ENCODE results near the gene NTRK1. TPM values are rescaled to one million over a fixed set of nuclear protein-coding genes. Genes with fewer than 3 reads are reported as not detected.

Gene NTRK1
- polyA plus RNA-seq, 1 experiment: 0.02 TPM

- Histone ChIP-seq H3K4me3 (ENCODE audit: low read depth, low read length) (no peak overlapping the region), H3K27me3 (ENCODE audit: control insufficient read depth, insufficient read depth, low read length) (no peaks in the 10 kb centered on the region), H3K36me3 (ENCODE audit: control insufficient read depth, insufficient read depth, low read length) (peaks cover 48% of the 10 kb centered on the region)
- TF ChIP-seq CTCF (IDR thresholded peaks at IDR 0.05; ENCODE audit: insufficient read depth, low read depth, low read length): no peak
- CTCF ChIA-PET: no interaction called here
- no peak for DNase-seq (ENCODE audit: low read depth)
- POLR2A ChIA-PET: no interaction called here
Observed at GRCh38 chr1:156905651-156906050, 45.0 kb downstream of the NTRK1 start.

GRCh38 chr1:156906206-156906906 lies 45.7 kb downstream of the NTRK1 start:
- no peak for TF ChIP-seq CTCF (IDR thresholded peaks at IDR 0.05; ENCODE audit: insufficient read depth, low read depth, low read length)
- POLR2A ChIA-PET: no interaction called here

GRCh38 chr1:156908541-156908940 lies 47.9 kb downstream of the NTRK1 start:
- no peaks in the 10 kb centered on the region for H3K27me3 ChIP-seq (ENCODE audit: control insufficient read depth, insufficient read depth, low read length)
- peaks cover 55% of the 10 kb centered on the region for H3K36me3 ChIP-seq (ENCODE audit: control insufficient read depth, insufficient read depth, low read length)
- no peak overlapping the region for H3K4me3 ChIP-seq (ENCODE audit: low read depth, low read length)
- TF ChIP-seq CTCF (IDR thresholded peaks at IDR 0.05; ENCODE audit: insufficient read depth, low read depth, low read length): no peak
- POLR2A ChIA-PET: no interaction called here
- DNase-seq (ENCODE audit: low read depth): no peak
- CTCF ChIA-PET: interaction anchor here (0.8 to 6.4 kb wide), 2 partner anchors 9 to 64 kb away, joined by 3 to 64 read pairs; no protein-coding TSS in a partner anchor

More at GRCh38 chr1:156906206-156906906, 45.7 kb downstream of the NTRK1 start:
- no peak overlapping the region for H3K4me3 ChIP-seq (ENCODE audit: low read depth, low read length)
- no peaks in the 10 kb centered on the region for H3K27me3 ChIP-seq (ENCODE audit: control insufficient read depth, insufficient read depth, low read length)
- H3K36me3 ChIP-seq (ENCODE audit: control insufficient read depth, insufficient read depth, low read length): peaks cover 48% of the 10 kb centered on the region
- CTCF ChIA-PET: no interaction called here
- DNase-seq (ENCODE audit: low read depth): no peak

- CTCF ChIA-PET: interaction anchor here (0.8 to 6.4 kb wide), 2 partner anchors 9 to 64 kb away, joined by 3 to 64 read pairs; no protein-coding TSS in a partner anchor
- POLR2A ChIA-PET: no interaction called here
- H3K36me3 ChIP-seq (ENCODE audit: control insufficient read depth, insufficient read depth, low read length): peaks cover 58% of the 10 kb centered on the region
- no peak for TF ChIP-seq CTCF (IDR thresholded peaks at IDR 0.05; ENCODE audit: insufficient read depth, low read depth, low read length)
- no peak for DNase-seq (ENCODE audit: low read depth)
- H3K27me3 ChIP-seq (ENCODE audit: control insufficient read depth, insufficient read depth, low read length): no peaks in the 10 kb centered on the region
- no peak overlapping the region for H3K4me3 ChIP-seq (ENCODE audit: low read depth, low read length)
Observed at GRCh38 chr1:156908955-156909354, 48.3 kb downstream of the NTRK1 start.

GRCh38 chr1:156909671-156910070 lies 49.0 kb downstream of the NTRK1 start:
- Histone ChIP-seq H3K27me3 (ENCODE audit: control insufficient read depth, insufficient read depth, low read length) (no peaks in the 10 kb centered on the region), H3K4me3 (ENCODE audit: low read depth, low read length) (no peak overlapping the region), H3K36me3 (ENCODE audit: control insufficient read depth, insufficient read depth, low read length) (peaks cover 62% of the 10 kb centered on the region)
- no peak for DNase-seq (ENCODE audit: low read depth)
- TF ChIP-seq CTCF (IDR thresholded peaks at IDR 0.05; ENCODE audit: insufficient read depth, low read depth, low read length): no peak
- ChIA-PET CTCF (interaction anchor here (6.4 kb wide), 1 partner anchor 10 kb away, joined by 64 read pairs; no protein-coding TSS in a partner anchor), POLR2A (no interaction called here)
